ENCODE data around the gene NUTF2. TPM values are rescaled to one million over a fixed set of nuclear protein-coding genes. Genes with fewer than 3 reads are reported as not detected.

Gene NUTF2
- total and polyA plus RNA-seq, 10 of the 15 experiments (the other 5 are each of a cell fraction or from before 2014, with no cell fraction given), result 116 to 342 (median 202) TPM

GRCh38 chr16:67801883-67802282 lies 44.9 kb upstream of the NUTF2 start (continued):
- TF ChIP-seq ATF2 (IDR thresholded peaks at IDR 0.05; ENCODE audit: low read length) (peak; percentile 40; the same call in 1 of the 2 replicates), ETV6 (conservative IDR thresholded peaks at IDR 0.05 in 1 of 2, IDR thresholded peaks at IDR 0.05 in 1 of 2; ENCODE audit: borderline replicate concordance in 1 of 2, low read depth in 1 of 2) (peak in 1 of 2 experiments; percentile 52; a peak in 1 of 4 replicates), GABPA (IDR thresholded peaks at IDR 0.05; ENCODE audit: low read depth) (0 out of 2 replicates have a peak, but pooled peaks have one; percentile 13), MTA2 (IDR thresholded peaks at IDR 0.05; ENCODE audit: low read depth) (peak; percentile 57; the same call in 1 of the 2 replicates), CREB1 (IDR thresholded peaks at IDR 0.05; ENCODE audit: low read depth) (peak; percentile 37; the same call in 1 of the 2 replicates)

DNA sequence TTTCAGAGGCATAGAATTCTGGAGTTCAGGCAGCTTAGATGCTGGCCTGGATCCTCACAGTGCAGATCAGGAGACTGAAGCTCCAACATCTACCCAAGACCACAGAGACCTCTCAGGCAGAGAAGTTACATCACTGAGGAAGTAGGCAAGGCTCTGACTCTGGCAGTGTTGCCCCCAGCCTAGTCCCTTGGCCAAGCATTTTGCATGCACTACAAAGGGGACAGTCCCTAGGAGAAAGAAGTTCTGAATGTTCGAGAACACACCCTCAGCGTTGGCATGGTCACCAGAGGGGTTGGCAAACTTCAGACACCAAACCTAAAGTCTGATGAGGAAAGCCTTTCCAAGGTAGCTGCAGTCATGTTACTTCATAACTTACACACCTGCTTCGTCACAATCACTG lies 42.8 kb upstream of the NUTF2 start:
- FAIRE-seq, result no peak
- 28% methylated on average over 3 of the region's 3 CpGs for WGBS (ENCODE audit: insufficient coverage, insufficient replicate concordance, low lambda C conversion rate, missing lambda C conversion rate)
- DNase-seq (ENCODE audit: low read depth, low spot score), result no peak
- Histone ChIP-seq H3K4me1 (ENCODE audit: control insufficient read depth, insufficient read depth, low read length) (peaks cover 29% of the 10 kb centered on the region), H3K4me2 (ENCODE audit: control insufficient read depth, insufficient read depth) (peak overlapping the region; percentile 28), H3K4me3 (peak overlapping the region; percentile 94; the same call in 1 of the 2 replicates), H2AFZ (ENCODE audit: control insufficient read depth, low read depth, low read length) (no peak overlapping the region), H4K20me1 (ENCODE audit: control insufficient read depth, insufficient read depth) (no peaks in the 10 kb centered on the region; the same call in 1 of the 2 replicates), H3K9me3 (replicated peaks; ENCODE audit: control insufficient read depth, insufficient read depth, low read length) (no peaks in the 10 kb centered on the region), H3K79me2 (ENCODE audit: control insufficient read depth, insufficient read depth, low read length) (peaks cover 59% of the 10 kb centered on the region), H3K27ac (ENCODE audit: control insufficient read depth, insufficient read depth) (no peak overlapping the region), H3K9ac (ENCODE audit: control insufficient read depth, insufficient read depth, low read length) (no peak overlapping the region), H3K36me3 (ENCODE audit: control insufficient read depth in 2 of 2, insufficient read depth in 2 of 2, low read length in 1 of 2) (peaks cover 1 to 2% of the 10 kb centered on the region in 2 experiments; a peak in 3 of 4 replicates), H3K27me3 (replicated peaks in 1 of 2; ENCODE audit: control insufficient read depth in 2 of 2, insufficient read depth in 2 of 2, low read length in 1 of 2) (no peaks in the 10 kb centered on the region)
- ChIA-PET CTCF (interaction anchor here (0.6 to 3.8 kb wide), 8 partner anchors 12 to 283 kb away, joined by 3 to 44 read pairs (median 4); no protein-coding TSS in a partner anchor), POLR2A (interaction anchor here (0.6 to 0.9 kb wide), 8 partner anchors 9 to 291 kb away, joined by 3 to 7 read pairs (median 4); no protein-coding TSS in a partner anchor), RAD21 (ENCODE audit: unreplicated experiment) (interaction anchor here (3.2 kb wide), 1 partner anchor 85 kb away, joined by 12 read pairs; the partner anchor contains the start of gene GFOD2), SMC1A (ENCODE audit: uncharacterized antibody, unreplicated experiment) (interaction anchor here (0.7 to 1.7 kb wide), 6 partner anchors 11 to 328 kb away, joined by 3 to 4 read pairs (median 3); no protein-coding TSS in a partner anchor)
- intact Hi-C loops (cut with micrococcal nuclease; ENCODE audit: unreplicated experiment), result no loop called here
- peak; percentile 14 for ATAC-seq
- in situ Hi-C loops (cut with MboI), result no loop called here
- BruUV-seq (replicated peaks), result no TSS peak
- TF ChIP-seq POU2F2 (IDR thresholded peaks at IDR 0.05; ENCODE audit: borderline replicate concordance, low read depth, low read length), result peak; percentile 51; the same call in 1 of the 3 replicates
- TF ChIP-seq, protein P1, sequence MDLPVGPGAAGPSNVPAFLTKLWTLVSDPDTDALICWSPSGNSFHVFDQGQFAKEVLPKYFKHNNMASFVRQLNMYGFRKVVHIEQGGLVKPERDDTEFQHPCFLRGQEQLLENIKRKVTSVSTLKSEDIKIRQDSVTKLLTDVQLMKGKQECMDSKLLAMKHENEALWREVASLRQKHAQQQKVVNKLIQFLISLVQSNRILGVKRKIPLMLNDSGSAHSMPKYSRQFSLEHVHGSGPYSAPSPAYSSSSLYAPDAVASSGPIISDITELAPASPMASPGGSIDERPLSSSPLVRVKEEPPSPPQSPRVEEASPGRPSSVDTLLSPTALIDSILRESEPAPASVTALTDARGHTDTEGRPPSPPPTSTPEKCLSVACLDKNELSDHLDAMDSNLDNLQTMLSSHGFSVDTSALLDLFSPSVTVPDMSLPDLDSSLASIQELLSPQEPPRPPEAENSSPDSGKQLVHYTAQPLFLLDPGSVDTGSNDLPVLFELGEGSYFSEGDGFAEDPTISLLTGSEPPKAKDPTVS (IDR thresholded peaks at IDR 0.05; ENCODE audit: low read depth, low read length), result peak; percentile 82; the same call in 1 of the 2 replicates
- TF ChIP-seq SREBF2 (IDR thresholded peaks at IDR 0.05; ENCODE audit: low read length), result no peak
- no peak for TF ChIP-seq DPF2 (IDR thresholded peaks at IDR 0.05)
- TF ChIP-seq SPI1 (IDR thresholded peaks at IDR 0.05; ENCODE audit: borderline replicate concordance, insufficient read depth, low read depth, low read length), result 0 out of 2 replicates have a peak, but pooled peaks have one; percentile 10
- TF ChIP-seq, protein P2, sequence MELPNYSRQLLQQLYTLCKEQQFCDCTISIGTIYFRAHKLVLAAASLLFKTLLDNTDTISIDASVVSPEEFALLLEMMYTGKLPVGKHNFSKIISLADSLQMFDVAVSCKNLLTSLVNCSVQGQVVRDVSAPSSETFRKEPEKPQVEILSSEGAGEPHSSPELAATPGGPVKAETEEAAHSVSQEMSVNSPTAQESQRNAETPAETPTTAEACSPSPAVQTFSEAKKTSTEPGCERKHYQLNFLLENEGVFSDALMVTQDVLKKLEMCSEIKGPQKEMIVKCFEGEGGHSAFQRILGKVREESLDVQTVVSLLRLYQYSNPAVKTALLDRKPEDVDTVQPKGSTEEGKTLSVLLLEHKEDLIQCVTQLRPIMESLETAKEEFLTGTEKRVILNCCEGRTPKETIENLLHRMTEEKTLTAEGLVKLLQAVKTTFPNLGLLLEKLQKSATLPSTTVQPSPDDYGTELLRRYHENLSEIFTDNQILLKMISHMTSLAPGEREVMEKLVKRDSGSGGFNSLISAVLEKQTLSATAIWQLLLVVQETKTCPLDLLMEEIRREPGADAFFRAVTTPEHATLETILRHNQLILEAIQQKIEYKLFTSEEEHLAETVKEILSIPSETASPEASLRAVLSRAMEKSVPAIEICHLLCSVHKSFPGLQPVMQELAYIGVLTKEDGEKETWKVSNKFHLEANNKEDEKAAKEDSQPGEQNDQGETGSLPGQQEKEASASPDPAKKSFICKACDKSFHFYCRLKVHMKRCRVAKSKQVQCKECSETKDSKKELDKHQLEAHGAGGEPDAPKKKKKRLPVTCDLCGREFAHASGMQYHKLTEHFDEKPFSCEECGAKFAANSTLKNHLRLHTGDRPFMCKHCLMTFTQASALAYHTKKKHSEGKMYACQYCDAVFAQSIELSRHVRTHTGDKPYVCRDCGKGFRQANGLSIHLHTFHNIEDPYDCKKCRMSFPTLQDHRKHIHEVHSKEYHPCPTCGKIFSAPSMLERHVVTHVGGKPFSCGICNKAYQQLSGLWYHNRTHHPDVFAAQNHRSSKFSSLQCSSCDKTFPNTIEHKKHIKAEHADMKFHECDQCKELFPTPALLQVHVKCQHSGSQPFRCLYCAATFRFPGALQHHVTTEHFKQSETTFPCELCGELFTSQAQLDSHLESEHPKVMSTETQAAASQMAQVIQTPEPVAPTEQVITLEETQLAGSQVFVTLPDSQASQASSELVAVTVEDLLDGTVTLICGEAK (IDR thresholded peaks at IDR 0.05; ENCODE audit: borderline replicate concordance), result no peak
- no peak for TF ChIP-seq ATF2 (IDR thresholded peaks at IDR 0.05; ENCODE audit: low read length)
- no peak for TF ChIP-seq SRF (IDR thresholded peaks at IDR 0.05; ENCODE audit: low read depth in 2 of 2, low read length in 2 of 2)

All from GM12878 (cell line).